ENCODE results near the gene DDAH1.

DNA sequence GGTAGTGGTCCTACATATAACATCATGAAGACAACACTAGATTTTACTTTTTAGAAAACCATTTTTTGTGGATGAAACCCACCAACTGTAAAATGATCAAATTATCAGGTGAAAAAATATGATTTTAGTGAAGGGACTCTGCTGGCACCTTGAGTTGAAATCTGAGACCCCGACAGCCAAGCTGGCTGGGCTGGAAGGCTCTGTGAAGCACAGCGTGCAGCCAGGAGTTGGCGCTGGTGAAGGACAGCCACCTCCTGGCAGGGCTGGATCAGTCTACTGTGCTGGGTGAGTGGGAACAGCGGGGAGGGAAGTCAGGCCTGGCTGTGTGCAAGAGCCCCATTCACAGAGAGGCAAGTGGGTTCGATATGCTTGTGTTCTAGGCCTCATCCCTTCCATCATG is 47.9 kb downstream of the DDAH1 start:
- no peak for TF ChIP-seq POLR2A (IDR thresholded peaks at IDR 0.05)
- TF ChIP-seq, protein P1, sequence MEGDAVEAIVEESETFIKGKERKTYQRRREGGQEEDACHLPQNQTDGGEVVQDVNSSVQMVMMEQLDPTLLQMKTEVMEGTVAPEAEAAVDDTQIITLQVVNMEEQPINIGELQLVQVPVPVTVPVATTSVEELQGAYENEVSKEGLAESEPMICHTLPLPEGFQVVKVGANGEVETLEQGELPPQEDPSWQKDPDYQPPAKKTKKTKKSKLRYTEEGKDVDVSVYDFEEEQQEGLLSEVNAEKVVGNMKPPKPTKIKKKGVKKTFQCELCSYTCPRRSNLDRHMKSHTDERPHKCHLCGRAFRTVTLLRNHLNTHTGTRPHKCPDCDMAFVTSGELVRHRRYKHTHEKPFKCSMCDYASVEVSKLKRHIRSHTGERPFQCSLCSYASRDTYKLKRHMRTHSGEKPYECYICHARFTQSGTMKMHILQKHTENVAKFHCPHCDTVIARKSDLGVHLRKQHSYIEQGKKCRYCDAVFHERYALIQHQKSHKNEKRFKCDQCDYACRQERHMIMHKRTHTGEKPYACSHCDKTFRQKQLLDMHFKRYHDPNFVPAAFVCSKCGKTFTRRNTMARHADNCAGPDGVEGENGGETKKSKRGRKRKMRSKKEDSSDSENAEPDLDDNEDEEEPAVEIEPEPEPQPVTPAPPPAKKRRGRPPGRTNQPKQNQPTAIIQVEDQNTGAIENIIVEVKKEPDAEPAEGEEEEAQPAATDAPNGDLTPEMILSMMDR (IDR thresholded peaks at IDR 0.05) = no peak
- TF ChIP-seq EP300 (IDR thresholded peaks at IDR 0.05) = no peak

All from ovary (tissue), 3 donors.